ENCODE results near the gene RECQL5.

Gene RECQL5

GRCh38 chr17:75666959-75667790, at the start of gene RECQL5, which contains the start of gene SAP30BP:
TSS of gene RECQL5 (minus strand) at chr17:75667154. CDS start at chr17:75666557, 597 bp downstream.
TSS of gene SAP30BP (plus strand) at chr17:75667338. CDS start at chr17:75667373, 35 bp downstream.
- in situ Hi-C loops (cut with HindIII; ENCODE audit: low sequenced_read_pairs): no loop called here

- in situ Hi-C loops (cut with HindIII; ENCODE audit: low sequenced_read_pairs): no loop called here
These were observed 45.5 kb upstream of the RECQL5 start for GRCh38 chr17:75712446-75712845.

GRCh38 chr17:75707079-75707571, 40.2 kb upstream of the RECQL5 start:
- in situ Hi-C loops (cut with HindIII; ENCODE audit: low sequenced_read_pairs): no loop called here

- in situ Hi-C loops (cut with HindIII; ENCODE audit: low sequenced_read_pairs): no loop called here
These were observed 39.2 kb upstream of the RECQL5 start for GRCh38 chr17:75706042-75706728.

GRCh38 chr17:75704963-75705875, 38.3 kb upstream of the RECQL5 start:
- in situ Hi-C loops (cut with HindIII; ENCODE audit: low sequenced_read_pairs): no loop called here

GRCh38 chr17:75703591-75703990, 36.6 kb upstream of the RECQL5 start:
- in situ Hi-C loops (cut with HindIII; ENCODE audit: low sequenced_read_pairs): no loop called here

- in situ Hi-C loops (cut with HindIII; ENCODE audit: low sequenced_read_pairs): no loop called here
These were observed 36.2 kb upstream of the RECQL5 start for GRCh38 chr17:75703191-75703590.

- in situ Hi-C loops (cut with HindIII; ENCODE audit: low sequenced_read_pairs): no loop called here
These were observed 34.3 kb upstream of the RECQL5 start for GRCh38 chr17:75701288-75701687.

- in situ Hi-C loops (cut with HindIII; ENCODE audit: low sequenced_read_pairs): no loop called here
These were observed 31.7 kb upstream of the RECQL5 start for GRCh38 chr17:75698659-75699058.

- in situ Hi-C loops (cut with HindIII; ENCODE audit: low sequenced_read_pairs): no loop called here
These were observed 30.8 kb upstream of the RECQL5 start for GRCh38 chr17:75697651-75698291.

GRCh38 chr17:75695830-75696271, 28.9 kb upstream of the RECQL5 start:
- in situ Hi-C loops (cut with HindIII; ENCODE audit: low sequenced_read_pairs): no loop called here

- in situ Hi-C loops (cut with HindIII; ENCODE audit: low sequenced_read_pairs): no loop called here
These were observed 28.3 kb upstream of the RECQL5 start for GRCh38 chr17:75695141-75695829.

GRCh38 chr17:75694536-75694935, 27.6 kb upstream of the RECQL5 start:
- in situ Hi-C loops (cut with HindIII; ENCODE audit: low sequenced_read_pairs): no loop called here

- in situ Hi-C loops (cut with HindIII; ENCODE audit: low sequenced_read_pairs): no loop called here
These were observed 26.8 kb upstream of the RECQL5 start for GRCh38 chr17:75693500-75694481.

GRCh38 chr17:75692976-75693375, 26.0 kb upstream of the RECQL5 start:
- in situ Hi-C loops (cut with HindIII; ENCODE audit: low sequenced_read_pairs): no loop called here

GRCh38 chr17:75691801-75692626, 25.1 kb upstream of the RECQL5 start:
- in situ Hi-C loops (cut with HindIII; ENCODE audit: low sequenced_read_pairs): no loop called here

- in situ Hi-C loops (cut with HindIII; ENCODE audit: low sequenced_read_pairs): no loop called here
These were observed 24.4 kb upstream of the RECQL5 start for GRCh38 chr17:75691371-75691791.

GRCh38 chr17:75689441-75689873, 22.5 kb upstream of the RECQL5 start:
- in situ Hi-C loops (cut with HindIII; ENCODE audit: low sequenced_read_pairs): no loop called here

All from DLD1 (cell line).